ENCODE results near the gene FOLR1.

GRCh38 chr11:72233056-72233772 is 41.3 kb downstream of the FOLR1 start:
- TF ChIP-seq CTCF (IDR thresholded peaks at IDR 0.05): no peak
- no peak for TF ChIP-seq POLR2A (IDR thresholded peaks at IDR 0.05)
- TF ChIP-seq POLR2AphosphoS5 (IDR thresholded peaks at IDR 0.05; ENCODE audit: insufficient read depth in 1 of 2, low read depth in 1 of 2): no peak
